Activated T-helper 1 cell treated with anti-CD3 and anti-CD28 coated beads, Interleukin-2, amount 50 U/mL, for 16 hours (primary cell): ENCODE data around the gene GRK3.
"Not testable (repeated sequence)": the region's sequence is repeated elsewhere in the genome, so short reads cannot be mapped to it uniquely, and the experiment has no call there.

Experiments
- DNase-seq, 2 donors: peaks; one replicate each; pipeline ENCODE4 v3.0.0-alpha.2; 2020; ENCODE audit warnings: low read depth in 1 of 2, low spot score in 1 of 2

The GRK3 gene

DNA sequence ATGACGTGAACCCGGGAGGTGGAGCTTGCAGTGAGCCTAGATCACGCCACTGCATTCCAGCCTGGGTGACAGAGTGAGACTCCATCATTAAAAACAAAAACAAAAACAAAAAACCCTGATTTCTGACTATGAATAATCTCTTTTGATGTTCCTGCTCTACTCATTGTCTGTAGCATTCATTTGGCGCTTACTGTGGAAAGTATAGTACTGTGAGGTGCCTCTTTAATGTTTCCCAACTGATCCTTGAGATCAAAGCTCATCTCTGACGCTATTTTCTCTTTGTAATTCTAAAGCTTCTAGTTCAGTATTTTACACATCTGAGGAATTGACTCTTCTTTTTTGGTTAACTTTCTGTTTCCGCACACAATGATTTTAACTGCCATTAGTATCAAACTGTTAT is 60.0 kb downstream of the GRK3 start:
- no peak for DNase-seq

DNA sequence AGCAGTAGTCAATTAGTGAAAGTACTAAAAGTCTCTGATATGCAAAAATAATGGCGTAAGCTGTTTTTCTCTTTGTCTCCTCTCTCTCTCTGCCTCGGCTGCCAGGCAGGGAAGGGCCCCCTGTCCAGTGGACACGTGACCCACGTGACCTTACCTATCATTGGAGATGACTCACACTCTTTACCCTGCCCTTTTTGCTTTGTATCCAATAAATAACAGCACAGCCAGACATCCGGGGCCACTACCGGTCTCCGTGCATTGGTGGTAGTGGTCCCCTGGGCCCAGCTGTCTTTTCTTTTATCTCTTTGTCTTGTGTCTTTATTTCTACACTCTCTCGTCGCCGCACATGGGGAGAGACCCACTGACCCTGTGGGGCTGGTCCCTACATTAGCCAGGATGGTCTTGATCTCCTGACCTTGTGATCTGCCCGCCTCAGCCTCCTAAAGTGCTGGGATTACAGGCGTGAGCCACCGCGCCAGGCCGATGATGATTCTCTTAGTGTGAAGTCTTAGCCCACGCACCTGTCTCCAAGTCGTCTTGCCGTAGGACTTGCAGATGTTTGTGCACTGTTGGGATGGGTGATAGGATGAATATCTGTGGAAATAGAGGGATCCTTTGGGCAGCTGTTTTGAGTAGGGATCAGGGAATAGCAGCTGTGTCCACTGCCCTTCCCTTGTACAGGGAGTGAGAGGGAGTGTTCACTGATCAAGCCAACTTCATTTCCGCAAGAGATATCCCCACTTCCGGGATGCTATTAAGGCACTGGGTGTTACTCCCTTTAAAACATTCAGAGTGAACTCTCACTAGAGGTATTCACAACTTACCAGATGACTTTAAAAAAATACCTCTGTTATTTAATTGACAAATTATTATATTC is 61.5 kb downstream of the GRK3 start:
- not testable (repeated sequence) for DNase-seq

- DNase-seq = no peak
Observed at GRCh38 chr22:25626624-25626990, 62.1 kb downstream of the GRK3 start.

DNA sequence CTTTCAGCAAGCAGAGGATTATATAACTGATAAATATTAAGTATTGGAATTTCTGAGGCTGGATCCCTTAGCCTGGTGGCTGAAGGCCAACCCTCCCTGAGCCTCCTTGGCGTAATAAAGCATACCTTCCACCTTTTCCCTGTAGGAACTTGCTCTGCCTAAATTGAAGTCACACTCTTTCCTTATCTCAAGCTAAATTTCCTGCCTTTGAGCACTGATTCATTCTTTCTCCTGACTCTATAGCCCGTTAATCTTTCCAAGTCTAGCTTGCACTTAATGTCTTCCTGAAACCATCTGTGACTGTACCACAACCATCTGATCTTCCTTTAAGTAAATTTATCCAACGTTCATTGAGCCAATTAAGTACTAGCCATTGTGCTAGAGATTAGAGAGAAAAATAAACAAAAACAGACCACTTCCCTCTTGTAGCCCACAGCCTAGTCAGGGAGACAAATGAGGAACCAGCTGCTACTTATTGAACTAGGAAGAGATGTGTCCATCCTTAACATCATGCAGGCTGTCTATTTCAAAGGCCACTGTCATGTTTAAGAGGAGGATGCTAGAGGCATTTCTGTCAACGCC is 62.9 kb downstream of the GRK3 start:
- DNase-seq = no peak

DNA sequence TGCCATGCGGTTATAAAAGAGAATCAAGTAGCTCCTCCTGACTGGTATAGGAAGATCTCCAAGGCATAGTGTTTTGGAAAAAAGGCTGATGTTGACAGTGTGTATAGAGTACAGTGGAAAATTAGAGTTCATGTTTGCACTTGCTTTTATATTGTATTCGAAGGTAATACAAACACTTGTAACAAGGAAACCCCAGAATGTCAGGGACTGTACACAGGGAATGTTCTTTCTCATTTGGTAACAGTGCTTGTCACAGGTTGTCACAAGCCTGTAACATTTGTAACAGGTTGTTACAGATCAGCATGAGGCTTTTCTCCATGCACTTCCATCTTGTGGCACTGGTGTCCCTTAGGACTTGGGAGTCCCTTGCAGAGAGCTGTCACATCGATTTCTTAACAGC is 64.0 kb downstream of the GRK3 start:
- no peak for DNase-seq

DNA sequence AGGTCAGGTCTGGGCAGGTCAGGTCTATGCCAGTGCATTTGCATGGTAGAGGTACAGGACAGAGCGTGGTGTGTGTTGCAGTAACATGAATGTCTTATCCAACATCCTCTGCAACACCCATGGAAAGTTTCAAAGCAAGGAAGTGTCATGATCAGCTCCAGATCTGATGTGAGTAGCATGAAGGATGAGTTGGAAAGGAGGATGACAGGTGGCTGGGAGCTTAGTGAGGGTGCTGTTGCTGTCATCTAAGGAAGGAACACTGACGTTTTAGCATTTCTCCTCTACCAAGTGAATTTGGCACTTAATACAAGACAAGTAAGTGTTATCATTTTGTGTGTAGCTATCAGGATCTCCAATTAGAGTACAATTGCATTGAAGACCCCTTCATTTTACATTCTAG is 65.1 kb downstream of the GRK3 start:
- no peak for DNase-seq

DNA sequence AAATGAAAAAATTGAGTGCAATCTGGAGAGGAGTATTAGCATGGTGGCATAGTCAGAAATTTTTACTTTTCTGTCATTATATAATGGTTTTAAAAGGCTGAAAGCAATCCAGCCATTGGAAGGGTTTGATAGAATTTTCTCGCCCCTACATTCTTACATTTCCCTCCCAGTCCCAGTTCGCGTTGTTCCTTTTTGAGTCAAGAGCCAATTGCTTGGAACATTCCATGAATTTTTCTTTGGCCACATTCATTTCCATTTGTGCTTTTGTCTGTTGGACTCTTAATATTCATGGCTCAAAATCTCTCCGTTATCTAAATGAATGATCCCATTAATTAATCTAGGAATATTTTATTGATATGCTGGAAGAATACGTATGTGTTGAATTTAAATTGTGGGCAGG is 66.0 kb downstream of the GRK3 start:
- DNase-seq = no peak

DNA sequence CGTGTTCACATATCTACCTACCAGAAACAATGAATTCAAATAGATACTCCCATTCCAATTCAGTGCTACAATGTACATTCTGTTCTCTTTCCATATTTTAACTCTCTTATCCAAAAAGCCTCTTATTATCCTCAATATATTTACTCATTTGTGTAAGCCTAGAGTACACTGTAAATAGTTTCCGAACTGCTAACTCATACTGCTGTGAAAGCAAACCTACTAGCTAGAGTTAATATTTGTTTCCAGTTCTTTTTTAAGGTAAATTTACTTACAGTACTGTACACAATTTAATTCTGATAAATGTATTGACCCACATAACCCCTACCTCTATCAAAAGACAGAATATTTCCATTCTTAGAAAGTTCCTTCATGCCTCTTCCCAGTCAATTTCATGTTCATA is 71.8 kb downstream of the GRK3 start:
- no peak for DNase-seq

DNA sequence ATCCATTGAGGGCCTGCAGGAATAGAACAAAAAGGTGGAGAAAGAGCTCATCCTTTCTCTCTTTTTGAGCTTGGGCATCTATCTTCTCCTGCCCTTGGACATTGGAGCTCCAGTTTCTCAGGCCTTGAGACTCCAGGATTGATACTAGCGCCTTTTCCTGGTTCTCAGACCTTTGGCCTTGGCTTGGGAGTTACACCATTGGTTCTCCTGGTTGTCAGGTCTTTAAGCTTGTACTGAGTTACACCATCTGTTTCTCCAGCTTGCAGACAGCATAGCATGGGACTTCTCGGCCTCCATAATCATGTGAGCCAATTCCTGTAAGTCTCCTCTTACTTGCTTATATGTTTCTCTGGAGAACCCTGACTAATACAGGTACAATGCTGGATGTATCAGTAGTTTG is 72.6 kb downstream of the GRK3 start:
- no peak for DNase-seq

GRCh38 chr22:25637672-25638071 is 73.2 kb downstream of the GRK3 start:
- no peak for DNase-seq

DNA sequence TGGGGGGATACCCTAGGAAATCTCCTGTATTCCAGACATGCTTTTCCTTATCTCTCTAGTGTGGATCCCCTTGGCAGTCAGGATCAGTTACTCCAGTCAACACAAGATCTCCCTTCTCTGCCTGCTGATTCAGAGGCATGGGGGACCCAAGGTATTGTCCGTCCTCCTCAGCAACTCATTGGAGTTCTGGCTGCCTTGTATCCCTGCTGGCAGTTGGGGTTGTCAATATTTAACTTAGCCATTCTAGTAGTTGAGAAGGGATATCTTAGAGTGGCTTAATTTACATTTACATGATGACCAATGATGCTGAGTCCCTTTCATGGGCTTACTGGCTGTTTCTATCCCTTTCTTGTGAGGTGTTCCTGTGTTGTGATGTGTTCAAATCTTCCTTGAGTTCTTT is 74.2 kb downstream of the GRK3 start:
- no peak for DNase-seq

DNA sequence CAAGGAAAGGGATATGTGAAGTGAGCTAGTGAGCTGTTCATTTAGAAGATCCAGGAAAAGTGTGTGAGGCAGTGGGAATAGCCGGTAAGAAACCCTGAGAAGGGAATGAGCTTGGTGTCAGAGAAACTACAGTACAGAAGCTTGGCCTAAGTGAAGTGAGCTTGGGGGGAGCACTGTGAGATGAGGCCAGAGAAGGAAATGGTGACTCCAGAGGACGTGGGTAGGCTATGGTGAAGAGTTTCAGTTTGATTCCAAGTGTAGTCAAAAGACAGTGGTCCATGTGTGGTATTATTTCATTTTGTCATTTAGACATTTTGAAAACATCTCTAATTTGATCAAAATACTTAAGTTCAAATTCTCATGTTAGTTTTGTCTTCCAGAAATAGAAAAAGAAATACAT is 77.2 kb downstream of the GRK3 start:
- no peak for DNase-seq

GRCh38 chr22:25643232-25644000 is 78.9 kb downstream of the GRK3 start:
- no peak for DNase-seq

DNA sequence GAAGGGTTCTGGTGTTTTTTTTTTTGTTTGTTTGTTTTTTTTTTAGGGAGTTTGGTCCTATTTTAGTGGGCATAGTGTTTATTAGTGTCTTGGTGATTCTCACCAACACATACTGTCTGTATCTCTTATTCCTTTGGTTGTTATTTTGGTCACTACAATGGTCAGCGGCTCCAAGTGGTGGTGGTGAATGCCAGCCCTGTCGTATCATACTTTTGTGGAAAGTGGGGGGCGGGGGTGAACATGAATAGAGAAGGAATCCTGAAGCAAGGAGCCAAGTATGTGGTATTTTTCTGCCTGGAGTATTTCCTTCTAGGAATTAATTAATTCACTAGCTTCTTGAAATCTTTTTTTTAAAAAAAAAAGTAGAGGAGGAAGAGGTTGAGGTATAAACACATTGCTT is 79.6 kb downstream of the GRK3 start:
- DNase-seq = no peak

DNA sequence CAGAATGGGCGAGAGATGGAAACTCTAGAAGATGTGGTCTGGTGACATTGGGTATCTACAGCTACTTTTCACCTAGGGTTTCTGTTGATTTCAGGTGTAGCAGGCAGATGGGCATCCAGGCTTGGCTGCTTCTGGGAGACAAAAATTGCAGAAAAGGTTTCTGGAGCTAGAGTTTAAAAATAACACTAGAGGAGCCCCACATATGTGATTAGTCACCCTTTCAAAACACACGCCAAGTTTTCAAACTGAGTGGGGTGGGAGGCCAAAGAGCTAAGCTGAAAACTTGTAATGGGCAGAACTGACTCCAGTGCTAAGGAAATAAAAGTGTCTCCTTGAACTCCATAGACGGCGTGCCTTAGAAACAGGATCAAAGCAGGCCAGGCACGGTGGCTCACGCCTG is 80.8 kb downstream of the GRK3 start:
- DNase-seq = no peak

DNA sequence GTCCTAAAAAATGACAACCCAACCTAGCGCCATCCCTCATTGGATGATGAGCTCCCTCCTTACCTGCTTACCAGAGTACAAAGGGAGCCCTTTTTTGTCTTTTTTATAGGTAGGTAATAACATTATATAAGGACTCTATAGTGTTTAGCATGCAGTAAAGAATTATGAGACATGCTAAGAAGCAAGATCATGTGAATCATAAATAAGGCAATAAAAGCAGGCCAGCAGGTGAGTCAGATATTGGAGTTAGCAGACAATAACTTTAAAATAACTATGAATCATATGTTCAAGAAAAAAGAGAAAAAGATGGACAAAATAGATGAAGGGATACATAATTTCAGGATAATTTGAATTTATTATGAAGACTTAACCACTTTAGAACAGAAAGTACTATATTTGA is 81.5 kb downstream of the GRK3 start:
- no peak for DNase-seq

- no peak for DNase-seq
Observed at GRCh38 chr22:25650833-25651232, 86.4 kb downstream of the GRK3 start.

DNA sequence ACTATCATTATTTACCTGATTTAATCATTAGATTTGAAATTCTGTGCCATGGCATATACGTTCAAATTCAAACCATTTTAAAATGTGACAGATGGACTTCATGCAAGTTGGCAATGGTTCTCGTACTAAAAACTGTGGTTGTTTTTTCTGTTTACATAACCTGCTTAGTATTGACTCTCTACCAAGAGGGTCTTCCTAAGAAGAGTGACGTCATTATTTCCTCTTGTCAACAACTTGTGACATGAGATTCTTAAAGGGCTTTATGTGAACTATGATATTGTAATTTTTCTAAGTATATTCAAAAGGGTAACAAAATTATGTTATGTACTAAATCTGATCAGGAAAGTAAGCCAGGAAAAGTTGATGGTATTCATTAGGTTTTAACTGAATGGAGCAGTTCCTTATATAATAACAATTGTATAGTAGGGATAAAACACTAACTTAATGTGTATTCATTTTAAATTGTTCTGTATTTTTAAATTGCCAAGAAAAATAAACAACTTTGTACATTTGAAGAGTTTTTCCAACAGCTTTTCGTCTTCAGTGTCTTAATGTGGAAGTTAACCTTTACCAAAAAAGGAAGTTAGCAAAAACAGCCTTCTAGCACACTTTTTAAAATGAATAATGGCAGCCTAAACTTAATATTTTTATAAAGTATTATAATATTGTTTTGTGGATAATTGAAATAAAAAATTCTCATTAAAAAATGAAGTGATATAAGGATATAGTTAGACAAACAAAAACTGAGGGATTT is 87.0 kb downstream of the GRK3 start:
- no peak for DNase-seq

DNA sequence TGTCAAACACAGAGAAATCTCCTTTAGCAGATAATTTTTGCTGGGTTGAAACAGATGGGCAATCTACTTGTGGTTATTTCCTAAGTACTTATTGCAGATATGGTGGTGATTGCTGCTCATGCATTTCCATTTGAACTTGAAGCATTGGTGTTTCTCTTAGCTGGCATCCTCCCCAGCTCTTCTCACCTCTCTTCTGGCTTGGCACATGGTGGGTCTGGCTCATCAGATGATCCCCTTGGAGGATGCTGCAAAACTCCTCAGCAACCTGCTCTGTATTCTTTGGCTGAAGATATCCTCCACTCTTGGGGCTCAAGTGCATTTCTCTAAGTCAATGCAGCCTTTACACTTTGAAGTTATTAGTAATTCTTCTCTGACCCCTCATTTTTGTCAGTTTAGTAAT is 90.2 kb downstream of the GRK3 start:
- DNase-seq = no peak

DNA sequence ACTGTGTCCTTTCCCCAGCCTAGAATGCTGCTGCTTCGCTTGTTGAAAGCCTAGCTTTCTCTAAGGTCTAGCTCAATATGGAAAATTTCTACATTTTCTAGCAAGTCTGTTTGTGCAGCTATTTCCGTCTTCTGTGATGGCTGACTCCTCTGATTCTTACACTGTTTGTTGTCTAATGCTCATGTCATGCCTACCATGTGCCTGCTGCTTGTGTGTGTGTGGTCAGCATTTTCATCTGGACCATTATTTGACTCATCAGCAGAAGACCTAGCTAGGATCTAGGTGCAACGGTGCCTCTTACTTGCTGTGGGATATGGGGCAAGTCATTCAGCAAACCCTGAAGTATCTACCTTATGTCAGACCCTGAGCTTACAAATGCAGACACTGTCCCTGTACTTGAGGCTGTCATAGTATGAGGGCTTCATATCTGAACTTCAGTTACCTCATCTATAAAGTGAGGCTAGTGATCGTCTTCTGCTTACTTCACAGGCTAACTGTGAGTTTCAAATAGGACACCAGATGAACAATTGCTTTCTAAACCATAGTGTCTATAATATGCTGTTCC is 91.0 kb downstream of the GRK3 start:
- DNase-seq = no peak

GRCh38 chr22:25656724-25657123 is 92.2 kb downstream of the GRK3 start:
- DNase-seq = no peak
